Lower lobe of right lung (tissue), 2 donors: ENCODE data around the gene IL17F. TPM values are rescaled to one million over a fixed set of nuclear protein-coding genes. Genes with fewer than 3 reads are reported as not detected.
A peak's percentile ranks its signal among the peaks of the same experiment; 100 is the strongest.

Source experiments
- ATAC-seq, 2 donors: fragments of 200-7000 bp; cut with Tn5 transposase; one replicate each; pipeline ENCODE4 v1.9.1; 2020 to 2022; ENCODE audit warnings: mild to moderate bottlenecking in 2 of 2, moderate library complexity in 2 of 2
- DNase-seq: peaks from one replicate; pipeline ENCODE4 v3.0.0-alpha.2; 2020
- H3K27ac ChIP-seq: fragments of 200-600 bp; one replicate; pipeline ENCODE4 v1.8.0; 2022
- H3K27me3 ChIP-seq: fragments of 200-600 bp; one replicate; pipeline ENCODE4 v1.8.0; 2022; ENCODE audit warnings: low read depth
- H3K36me3 ChIP-seq: fragments of 200-600 bp; one replicate; pipeline ENCODE4 v1.8.0; 2022; ENCODE audit warnings: mild to moderate bottlenecking
- H3K4me1 ChIP-seq: fragments of 200-600 bp; one replicate; pipeline ENCODE4 v1.8.0; 2022
- H3K4me3 ChIP-seq: fragments of 200-600 bp; one replicate; pipeline ENCODE4 v1.8.0; 2022; ENCODE audit warnings: mild to moderate bottlenecking
- H3K9me3 ChIP-seq: fragments of 200-600 bp; one replicate; pipeline ENCODE4 v1.8.0; 2022
- CTCF ChIP-seq: fragments of 200-600 bp; IDR thresholded peaks from one replicate; pipeline ENCODE4 v1.8.0; 2022; ENCODE audit warnings: antibody characterized with exemption, mild to moderate bottlenecking
- intact Hi-C: fragments of 100-400 bp; cut with DNase I; formaldehyde crosslinking; loops from one replicate; pipeline ENCODE4 v1.11.0; 2022
- total RNA-seq: library from RNA; stranded (reverse); fragmentation: NEBNext Ultra II Directional; extraction: Animal tissue kit (Norgen Biotek cat#: 25700); gene quantifications from one replicate; pipeline ENCODE4 v1.2.1, GENCODE V29; 2021
- donor health status: DM: no; HTN: yes; CAD: no; lungs with severe emphysema.

IL17F gene
- total RNA-seq, 1 donor from 2014 or later = not detected

GRCh38 chr6:52285177-52286068, 41.1 kb upstream of the IL17F start:
- peak overlapping the region; percentile 91 for H3K4me3 ChIP-seq
- H3K27me3 ChIP-seq = no peaks in the 10 kb centered on the region
- TF ChIP-seq CTCF = no peak
- intact Hi-C loops = loop anchor here (10.0 kb wide), 2 partner anchors 119 to 379 kb away; no protein-coding TSS in a partner anchor
- DNase-seq = no peak
- no peak for ATAC-seq
- H3K36me3 ChIP-seq = peaks cover 24% of the 10 kb centered on the region
- peaks cover 12% of the 10 kb centered on the region for H3K4me1 ChIP-seq
- peak overlapping the region; percentile 54 for H3K27ac ChIP-seq
- no peaks in the 10 kb centered on the region for H3K9me3 ChIP-seq

GRCh38 chr6:52284460-52285176, 40.3 kb upstream of the IL17F start, which contains the start of gene MCM3:
MCM3 (minus strand) TSS chr6:52284742; CDS start chr6:52284674, 68 bp downstream.
- H3K9me3 ChIP-seq = no peaks in the 10 kb centered on the region
- intact Hi-C loops = loop anchor here (10.0 kb wide), 2 partner anchors 120 to 380 kb away; no protein-coding TSS in a partner anchor
- H3K4me3 ChIP-seq = peak within 1 kb of the TSS; percentile 91
- peaks cover 32% of the 10 kb centered on the region for H3K36me3 ChIP-seq
- no peaks in the 10 kb centered on the region for H3K27me3 ChIP-seq
- ATAC-seq (peak; percentile 99 to 100), DNase-seq (peak; percentile 98)
- peak within 1 kb of the TSS; percentile 76 for H3K27ac ChIP-seq
- peak; percentile 22 for TF ChIP-seq CTCF
- peaks cover 12% of the 10 kb centered on the region for H3K4me1 ChIP-seq

- no peak for TF ChIP-seq CTCF
- Histone ChIP-seq H3K9me3 (no peaks in the 10 kb centered on the region), H3K4me3 (peak overlapping the region; percentile 91), H3K27ac (peak overlapping the region; percentile 76), H3K27me3 (no peaks in the 10 kb centered on the region), H3K36me3 (peaks cover 37% of the 10 kb centered on the region), H3K4me1 (peaks cover 12% of the 10 kb centered on the region)
- intact Hi-C loops = loop anchor here (10.0 kb wide), 2 partner anchors 121 to 381 kb away; no protein-coding TSS in a partner anchor
- ATAC-seq (peak in 1 of 2 donors; percentile 4), DNase-seq (peak; percentile 70)
Observed at GRCh38 chr6:52284131-52284459, 39.8 kb upstream of the IL17F start.

GRCh38 chr6:52283111-52283510, 38.8 kb upstream of the IL17F start:
- no peak for DNase-seq
- Histone ChIP-seq H3K4me3 (no peak overlapping the region), H3K4me1 (peaks cover 12% of the 10 kb centered on the region), H3K27ac (no peak overlapping the region), H3K9me3 (no peaks in the 10 kb centered on the region), H3K27me3 (no peaks in the 10 kb centered on the region), H3K36me3 (peaks cover 47% of the 10 kb centered on the region)
- no peak for ATAC-seq
- TF ChIP-seq CTCF = no peak
- intact Hi-C loops = loop anchor here (10.0 kb wide), 2 partner anchors 122 to 382 kb away; no protein-coding TSS in a partner anchor

- H3K4me1 ChIP-seq = peaks cover 4% of the 10 kb centered on the region
- TF ChIP-seq CTCF = no peak
- intact Hi-C loops = no loop called here
Observed at GRCh38 chr6:52276130-52276529, 31.8 kb upstream of the IL17F start.

More at GRCh38 chr6:52276130-52276529, 31.8 kb upstream of the IL17F start:
- Histone ChIP-seq H3K36me3 (peaks cover 100% of the 10 kb centered on the region), H3K4me3 (no peak overlapping the region), H3K27ac (no peak overlapping the region), H3K9me3 (no peaks in the 10 kb centered on the region), H3K27me3 (no peaks in the 10 kb centered on the region)
- DNase-seq (no peak), ATAC-seq (no peak)
